ENCODE data around the gene BMP3. TPM values are rescaled to one million over a fixed set of nuclear protein-coding genes. Genes with fewer than 3 reads are reported as not detected.

Gene BMP3
- under 1 TPM in 2 of 4 donors, not detected in 2; 0.11 to 0.53 TPM for total RNA-seq

GRCh38 chr4:81030061-81030980, at the start of gene BMP3:
BMP3 (plus strand) TSS chr4:81030708; CDS start chr4:81031285, 577 bp downstream.
- DNase-seq, result no peak
- peaks cover 0 to 95% (median 4%) of the 10 kb centered on the region in 4 donors for H3K27me3 ChIP-seq
- H3K9me3 ChIP-seq, result no peaks in the 10 kb centered on the region
- TF ChIP-seq, protein P1, sequence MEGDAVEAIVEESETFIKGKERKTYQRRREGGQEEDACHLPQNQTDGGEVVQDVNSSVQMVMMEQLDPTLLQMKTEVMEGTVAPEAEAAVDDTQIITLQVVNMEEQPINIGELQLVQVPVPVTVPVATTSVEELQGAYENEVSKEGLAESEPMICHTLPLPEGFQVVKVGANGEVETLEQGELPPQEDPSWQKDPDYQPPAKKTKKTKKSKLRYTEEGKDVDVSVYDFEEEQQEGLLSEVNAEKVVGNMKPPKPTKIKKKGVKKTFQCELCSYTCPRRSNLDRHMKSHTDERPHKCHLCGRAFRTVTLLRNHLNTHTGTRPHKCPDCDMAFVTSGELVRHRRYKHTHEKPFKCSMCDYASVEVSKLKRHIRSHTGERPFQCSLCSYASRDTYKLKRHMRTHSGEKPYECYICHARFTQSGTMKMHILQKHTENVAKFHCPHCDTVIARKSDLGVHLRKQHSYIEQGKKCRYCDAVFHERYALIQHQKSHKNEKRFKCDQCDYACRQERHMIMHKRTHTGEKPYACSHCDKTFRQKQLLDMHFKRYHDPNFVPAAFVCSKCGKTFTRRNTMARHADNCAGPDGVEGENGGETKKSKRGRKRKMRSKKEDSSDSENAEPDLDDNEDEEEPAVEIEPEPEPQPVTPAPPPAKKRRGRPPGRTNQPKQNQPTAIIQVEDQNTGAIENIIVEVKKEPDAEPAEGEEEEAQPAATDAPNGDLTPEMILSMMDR (IDR thresholded peaks at IDR 0.05), result no peak
- TF ChIP-seq POLR2A (IDR thresholded peaks at IDR 0.05), result no peak
- intact Hi-C loops (cut with DNase I), result no loop called here
- H3K36me3 ChIP-seq, result no peaks in the 10 kb centered on the region
- peaks cover 0 to 22% (median 11%) of the 10 kb centered on the region in 3 donors for H3K4me1 ChIP-seq
- WGBS, 2 donors, result 2 to 6% methylated on average over 10 to 43 of the region's 43 CpGs
- peak within 1 kb of the TSS; percentile 22 to 60 (median 33) for H3K4me3 ChIP-seq
- H3K27ac ChIP-seq, result no peak within 1 kb of the TSS

DNA sequence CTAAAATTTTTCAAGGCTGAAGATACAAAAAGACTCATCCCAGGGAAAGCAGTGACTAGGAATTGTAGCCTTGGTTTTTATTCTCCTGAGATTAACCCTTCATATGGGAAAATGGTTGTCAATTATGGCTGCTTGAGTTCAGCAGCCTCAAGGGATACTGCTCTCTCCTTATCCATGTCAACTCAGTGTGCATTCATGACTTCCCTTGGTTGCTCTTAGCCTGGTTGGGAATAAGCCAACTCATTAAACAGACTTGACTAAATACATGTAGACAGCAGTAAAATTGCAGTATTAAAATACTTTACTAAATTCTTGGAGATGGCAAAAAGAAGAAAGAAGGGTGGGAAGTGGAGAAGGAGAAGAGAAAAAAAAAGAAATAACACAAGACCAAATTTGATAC, 44.5 kb upstream of the BMP3 start:
- H3K36me3 ChIP-seq, result no peaks in the 10 kb centered on the region
- H3K4me1 ChIP-seq, result no peaks in the 10 kb centered on the region
- H3K27me3 ChIP-seq, result peaks cover 0 to 12% (median 0%) of the 10 kb centered on the region in 4 donors
- TF ChIP-seq, protein P1 (IDR thresholded peaks at IDR 0.05), result no peak
- no peak for TF ChIP-seq POLR2A (IDR thresholded peaks at IDR 0.05)
- no peak overlapping the region for H3K27ac ChIP-seq
- DNase-seq, result no peak
- H3K4me3 ChIP-seq, result no peak overlapping the region
- H3K9me3 ChIP-seq, result no peaks in the 10 kb centered on the region
- intact Hi-C loops (cut with DNase I), result no loop called here

DNA sequence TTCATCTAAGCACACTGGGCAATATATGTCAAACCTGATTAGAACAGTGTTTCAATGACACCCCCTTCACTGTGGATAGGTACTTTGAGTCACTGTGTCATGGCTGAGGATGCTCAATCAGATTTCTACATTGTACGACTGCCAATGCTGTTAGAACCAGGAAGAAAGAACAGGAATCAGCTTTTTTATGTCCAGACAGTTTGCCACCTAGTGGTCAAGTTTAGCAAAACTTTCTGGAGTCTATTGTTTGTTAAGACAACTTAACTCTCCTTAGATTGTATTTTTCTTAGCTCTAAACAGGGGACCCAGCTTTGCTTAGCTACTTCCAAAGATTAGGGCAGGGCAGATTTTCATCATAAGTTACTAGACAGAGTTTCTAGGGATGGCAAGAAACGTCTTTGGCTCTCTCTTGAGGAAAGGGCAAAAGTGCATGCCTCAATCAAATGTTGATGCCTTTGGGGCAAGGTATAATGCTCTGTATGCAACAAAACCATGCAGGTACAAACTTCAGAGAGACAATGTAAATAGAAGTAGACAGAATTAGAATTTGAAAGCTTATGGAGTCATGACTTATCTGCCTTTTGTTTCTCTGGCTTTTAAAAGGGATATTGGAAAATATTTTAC, 40.5 kb upstream of the BMP3 start:
- Histone ChIP-seq H3K4me3 (no peak overlapping the region), H3K27ac (no peak overlapping the region), H3K36me3 (no peaks in the 10 kb centered on the region), H3K4me1 (no peaks in the 10 kb centered on the region), H3K9me3 (no peaks in the 10 kb centered on the region), H3K27me3 (peaks cover 0 to 9% (median 0%) of the 10 kb centered on the region in 4 donors)
- WGBS, 2 donors, result 0 to 5% methylated on average over 2 of the region's 2 CpGs
- TF ChIP-seq, protein P1 (IDR thresholded peaks at IDR 0.05), result peak; percentile 49 to 72 (median 62)
- TF ChIP-seq POLR2A (IDR thresholded peaks at IDR 0.05), result no peak
- intact Hi-C loops (cut with DNase I), result loop anchor here (5.0 kb wide), 1 partner anchor 623 kb away; no protein-coding TSS in a partner anchor
- no peak for DNase-seq

GRCh38 chr4:80990851-80991250, 39.7 kb upstream of the BMP3 start:
- intact Hi-C loops (cut with DNase I), result loop anchor here (5.0 kb wide), 1 partner anchor 624 kb away; no protein-coding TSS in a partner anchor
- Histone ChIP-seq H3K36me3 (no peaks in the 10 kb centered on the region), H3K4me3 (no peak overlapping the region), H3K27ac (no peak overlapping the region), H3K27me3 (peaks cover 0 to 9% (median 0%) of the 10 kb centered on the region in 4 donors), H3K4me1 (no peaks in the 10 kb centered on the region), H3K9me3 (no peaks in the 10 kb centered on the region)
- TF ChIP-seq, protein P1 (IDR thresholded peaks at IDR 0.05), result no peak
- TF ChIP-seq POLR2A (IDR thresholded peaks at IDR 0.05), result no peak
- DNase-seq, result no peak
- 53 to 57% methylated on average over 2 of the region's 2 CpGs for WGBS, 2 donors

DNA sequence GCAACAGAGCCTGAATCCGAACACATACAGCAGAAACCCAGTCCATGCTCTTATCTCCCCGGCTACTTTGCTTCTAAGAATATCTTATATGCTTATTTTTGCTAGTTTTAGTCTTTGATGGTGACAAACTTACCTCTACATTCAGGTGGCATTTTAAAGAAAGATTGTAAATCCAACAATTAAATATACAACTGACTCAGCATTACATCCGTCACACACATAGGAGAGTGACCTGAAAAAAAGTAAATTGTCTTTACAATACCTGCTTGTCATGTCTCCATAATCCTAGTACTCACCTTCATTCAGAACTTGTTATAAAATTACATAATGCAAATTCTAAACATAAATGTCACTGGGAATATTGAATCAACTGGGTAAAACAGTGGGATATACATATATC, 30.6 kb upstream of the BMP3 start:
- intact Hi-C loops (cut with DNase I), result no loop called here
- Histone ChIP-seq H3K36me3 (no peaks in the 10 kb centered on the region), H3K27me3 (no peaks in the 10 kb centered on the region), H3K4me3 (no peak overlapping the region), H3K4me1 (no peaks in the 10 kb centered on the region), H3K9me3 (no peaks in the 10 kb centered on the region), H3K27ac (no peak overlapping the region)
- DNase-seq, result no peak
- no peak for TF ChIP-seq POLR2A (IDR thresholded peaks at IDR 0.05)
- TF ChIP-seq, protein P1 (IDR thresholded peaks at IDR 0.05), result no peak
- 68 to 83% methylated on average over 3 of the region's 3 CpGs for WGBS, 2 donors

Data from esophagus squamous epithelium (tissue), 5 donors.